ENCODE measurements around the gene MAP4K1.
"Not testable (repeated sequence)": the region's sequence is repeated elsewhere in the genome, so short reads cannot be mapped to it uniquely, and the experiment has no call there.

MAP4K1 gene

GRCh38 chr19:38554676-38555141 is 63.0 kb downstream of the MAP4K1 start:
- H2AFZ ChIP-seq (ENCODE audit: low read length) = no peak overlapping the region
- no peak overlapping the region for H3K27ac ChIP-seq (ENCODE audit: low read length)
- H3K4me3 ChIP-seq (ENCODE audit: low read length) = no peak overlapping the region
- H3K9me2 ChIP-seq (replicated peaks; ENCODE audit: insufficient read depth, low read length) = no peaks in the 10 kb centered on the region
- no peaks in the 10 kb centered on the region for H3K27me3 ChIP-seq (replicated peaks; ENCODE audit: insufficient read depth, low read length)
- H4K20me1 ChIP-seq (ENCODE audit: insufficient read depth, low read length) = no peaks in the 10 kb centered on the region
- 0 out of 2 replicates have a peak, but pooled peaks cover 3% of the 10 kb centered on the region for H3F3A ChIP-seq (ENCODE audit: insufficient read depth, low read length)
- no peaks in the 10 kb centered on the region for H3K9me3 ChIP-seq (replicated peaks; ENCODE audit: insufficient read depth, low read length)
- no peak for TF ChIP-seq EZH2phosphoT487 (IDR thresholded peaks at IDR 0.05; ENCODE audit: low read length)
- no peak for TF ChIP-seq EZH2 (optimal IDR thresholded peaks at IDR 0.05; ENCODE audit: low read depth, low read length)
- TF ChIP-seq CTCF (IDR thresholded peaks at IDR 0.05; ENCODE audit: low read length) = no peak
- H3K9ac ChIP-seq (ENCODE audit: low read length) = no peak overlapping the region
- no peaks in the 10 kb centered on the region for H3K36me3 ChIP-seq (replicated peaks; ENCODE audit: insufficient read depth, low read length)
- H3K79me2 ChIP-seq (ENCODE audit: low read length) = no peaks in the 10 kb centered on the region
- H3K4me1 ChIP-seq (ENCODE audit: low read length) = 0 out of 2 replicates have a peak, but pooled peaks cover 3% of the 10 kb centered on the region
- no peak for DNase-seq
- H3K4me2 ChIP-seq (ENCODE audit: low read depth, low read length) = no peak overlapping the region

GRCh38 chr19:38553239-38553638 is 64.5 kb downstream of the MAP4K1 start:
- H3K36me3 ChIP-seq (replicated peaks; ENCODE audit: insufficient read depth, low read length); H3K9ac ChIP-seq (ENCODE audit: low read length); H3F3A ChIP-seq (ENCODE audit: insufficient read depth, low read length); H2AFZ ChIP-seq (ENCODE audit: low read length); H3K4me2 ChIP-seq (ENCODE audit: low read depth, low read length); H3K4me3 ChIP-seq (ENCODE audit: low read length); DNase-seq; H4K20me1 ChIP-seq (ENCODE audit: insufficient read depth, low read length); H3K79me2 ChIP-seq (ENCODE audit: low read length); H3K9me3 ChIP-seq (replicated peaks; ENCODE audit: insufficient read depth, low read length); H3K27ac ChIP-seq (ENCODE audit: low read length); H3K4me1 ChIP-seq (ENCODE audit: low read length); H3K27me3 ChIP-seq (replicated peaks; ENCODE audit: insufficient read depth, low read length); H3K9me2 ChIP-seq (replicated peaks; ENCODE audit: insufficient read depth, low read length): not testable (repeated sequence)

GRCh38 chr19:38551450-38551813 is 66.3 kb downstream of the MAP4K1 start:
- no peaks in the 10 kb centered on the region for H3K9me2 ChIP-seq (replicated peaks; ENCODE audit: insufficient read depth, low read length)
- no peak overlapping the region for H3K4me3 ChIP-seq (ENCODE audit: low read length)
- TF ChIP-seq EZH2 (optimal IDR thresholded peaks at IDR 0.05; ENCODE audit: low read depth, low read length) (no peak), EZH2phosphoT487 (IDR thresholded peaks at IDR 0.05; ENCODE audit: low read length) (no peak), CTCF (IDR thresholded peaks at IDR 0.05; ENCODE audit: low read length) (no peak)
- no peaks in the 10 kb centered on the region for H3K4me1 ChIP-seq (ENCODE audit: low read length)
- no peaks in the 10 kb centered on the region for H3F3A ChIP-seq (ENCODE audit: insufficient read depth, low read length)
- H3K9ac ChIP-seq (ENCODE audit: low read length) = no peak overlapping the region
- H4K20me1 ChIP-seq (ENCODE audit: insufficient read depth, low read length) = no peaks in the 10 kb centered on the region
- no peaks in the 10 kb centered on the region for H3K9me3 ChIP-seq (replicated peaks; ENCODE audit: insufficient read depth, low read length)
- H2AFZ ChIP-seq (ENCODE audit: low read length) = no peak overlapping the region
- DNase-seq = no peak
- H3K4me2 ChIP-seq (ENCODE audit: low read depth, low read length) = no peak overlapping the region
- H3K27me3 ChIP-seq (replicated peaks; ENCODE audit: insufficient read depth, low read length) = no peaks in the 10 kb centered on the region
- H3K27ac ChIP-seq (ENCODE audit: low read length) = no peak overlapping the region
- H3K79me2 ChIP-seq (ENCODE audit: low read length) = no peaks in the 10 kb centered on the region
- no peaks in the 10 kb centered on the region for H3K36me3 ChIP-seq (replicated peaks; ENCODE audit: insufficient read depth, low read length)

GRCh38 chr19:38550376-38550775 is 67.4 kb downstream of the MAP4K1 start:
- Histone ChIP-seq H3K4me1 (ENCODE audit: low read length) (no peaks in the 10 kb centered on the region), H2AFZ (ENCODE audit: low read length) (no peak overlapping the region), H3K27me3 (replicated peaks; ENCODE audit: insufficient read depth, low read length) (no peaks in the 10 kb centered on the region), H3K79me2 (ENCODE audit: low read length) (no peaks in the 10 kb centered on the region), H3F3A (ENCODE audit: insufficient read depth, low read length) (no peaks in the 10 kb centered on the region), H3K4me3 (ENCODE audit: low read length) (no peak overlapping the region), H3K36me3 (replicated peaks; ENCODE audit: insufficient read depth, low read length) (no peaks in the 10 kb centered on the region), H3K27ac (ENCODE audit: low read length) (no peak overlapping the region), H3K9ac (ENCODE audit: low read length) (no peak overlapping the region), H3K9me2 (replicated peaks; ENCODE audit: insufficient read depth, low read length) (no peaks in the 10 kb centered on the region), H4K20me1 (ENCODE audit: insufficient read depth, low read length) (no peaks in the 10 kb centered on the region), H3K4me2 (ENCODE audit: low read depth, low read length) (no peak overlapping the region), H3K9me3 (replicated peaks; ENCODE audit: insufficient read depth, low read length) (no peaks in the 10 kb centered on the region)
- TF ChIP-seq CTCF (IDR thresholded peaks at IDR 0.05; ENCODE audit: low read length) (no peak), EZH2phosphoT487 (IDR thresholded peaks at IDR 0.05; ENCODE audit: low read length) (no peak), EZH2 (optimal IDR thresholded peaks at IDR 0.05; ENCODE audit: low read depth, low read length) (no peak)
- no peak for DNase-seq

Data from MM.1S (cell line).